Right atrium auricular region (tissue), 2 donors: ENCODE measurements around the gene MMEL1. TPM values are rescaled to one million over a fixed set of nuclear protein-coding genes. Genes with fewer than 3 reads are reported as not detected.

Experiments used
- DNase-seq: peaks from one replicate; pipeline ENCODE4 v3.0.0-alpha.2; 2019; ENCODE audit warnings: low spot score
- H3K27ac ChIP-seq, 2 donors: fragments of 200-600 bp; sonication (generic); 1 replicate in 1 of 2; 2 replicates in 1 of 2; pipeline ENCODE4 v1.5.1; 2016 to 2019
- H3K27me3 ChIP-seq, 2 donors: fragments of 200-600 bp; sonication (generic); one replicate each; pipeline versions ENCODE4 v1.5.1 to v1.6.0; 2017 to 2019
- H3K36me3 ChIP-seq: fragments of 200-600 bp; sonication (generic); one replicate; pipeline ENCODE4 v1.5.1; 2016
- H3K4me1 ChIP-seq, 2 donors: fragments of 200-600 bp; sonication (generic); one replicate each; pipeline versions ENCODE4 v1.5.1 to v1.6.0; 2017 to 2019
- H3K4me3 ChIP-seq, 2 donors: fragments of 200-600 bp; sonication (generic); 1 replicate in 1 of 2; 2 replicates in 1 of 2; pipeline ENCODE4 v1.5.1; 2017 to 2019; ENCODE audit warnings: mild to moderate bottlenecking in 1 of 2, moderate library complexity in 1 of 2
- H3K9me3 ChIP-seq, 2 donors: fragments of 200-600 bp; sonication (generic); one replicate each; pipeline ENCODE4 v1.5.1; 2019
- total RNA-seq, 2 donors: library from RNA; depleted of rRNA; stranded (reverse); fragments of >200 nt; gene quantifications; one replicate each; pipeline ENCODE4 v1.1.0, GENCODE V29; 2016
- TF ChIP-seq, protein P1 (sequence below), 2 donors: fragments of 200-600 bp; sonication (generic); IDR thresholded peaks; one replicate each; pipeline ENCODE4 v1.5.1; 2019; ENCODE audit warnings: antibody characterized with exemption in 2 of 2

Gene MMEL1
- total RNA-seq, 2 donors from 2014 or later: not detected

- DNase-seq: no peak
- TF ChIP-seq, protein P1, sequence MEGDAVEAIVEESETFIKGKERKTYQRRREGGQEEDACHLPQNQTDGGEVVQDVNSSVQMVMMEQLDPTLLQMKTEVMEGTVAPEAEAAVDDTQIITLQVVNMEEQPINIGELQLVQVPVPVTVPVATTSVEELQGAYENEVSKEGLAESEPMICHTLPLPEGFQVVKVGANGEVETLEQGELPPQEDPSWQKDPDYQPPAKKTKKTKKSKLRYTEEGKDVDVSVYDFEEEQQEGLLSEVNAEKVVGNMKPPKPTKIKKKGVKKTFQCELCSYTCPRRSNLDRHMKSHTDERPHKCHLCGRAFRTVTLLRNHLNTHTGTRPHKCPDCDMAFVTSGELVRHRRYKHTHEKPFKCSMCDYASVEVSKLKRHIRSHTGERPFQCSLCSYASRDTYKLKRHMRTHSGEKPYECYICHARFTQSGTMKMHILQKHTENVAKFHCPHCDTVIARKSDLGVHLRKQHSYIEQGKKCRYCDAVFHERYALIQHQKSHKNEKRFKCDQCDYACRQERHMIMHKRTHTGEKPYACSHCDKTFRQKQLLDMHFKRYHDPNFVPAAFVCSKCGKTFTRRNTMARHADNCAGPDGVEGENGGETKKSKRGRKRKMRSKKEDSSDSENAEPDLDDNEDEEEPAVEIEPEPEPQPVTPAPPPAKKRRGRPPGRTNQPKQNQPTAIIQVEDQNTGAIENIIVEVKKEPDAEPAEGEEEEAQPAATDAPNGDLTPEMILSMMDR (IDR thresholded peaks at IDR 0.05): no peak
- H3K27ac ChIP-seq: no peak overlapping the region
- no peak overlapping the region for H3K4me3 ChIP-seq
- peaks cover 0 to 35% of the 10 kb centered on the region in 2 donors for H3K9me3 ChIP-seq
- no peaks in the 10 kb centered on the region for H3K27me3 ChIP-seq
- H3K4me1 ChIP-seq: no peaks in the 10 kb centered on the region
- no peaks in the 10 kb centered on the region for H3K36me3 ChIP-seq
These were observed 14.8 kb downstream of the MMEL1 start for GRCh38 chr1:2617971-2618470.

GRCh38 chr1:2614145-2614544 is 18.7 kb downstream of the MMEL1 start:
- H3K27me3 ChIP-seq: no peaks in the 10 kb centered on the region
- peaks cover 0 to 8% of the 10 kb centered on the region in 2 donors for H3K4me1 ChIP-seq
- TF ChIP-seq, protein P1 (IDR thresholded peaks at IDR 0.05): no peak
- no peak for DNase-seq
- no peak overlapping the region for H3K27ac ChIP-seq
- no peak overlapping the region for H3K4me3 ChIP-seq
- H3K36me3 ChIP-seq: no peaks in the 10 kb centered on the region
- peaks cover 0 to 26% of the 10 kb centered on the region in 2 donors for H3K9me3 ChIP-seq

DNA sequence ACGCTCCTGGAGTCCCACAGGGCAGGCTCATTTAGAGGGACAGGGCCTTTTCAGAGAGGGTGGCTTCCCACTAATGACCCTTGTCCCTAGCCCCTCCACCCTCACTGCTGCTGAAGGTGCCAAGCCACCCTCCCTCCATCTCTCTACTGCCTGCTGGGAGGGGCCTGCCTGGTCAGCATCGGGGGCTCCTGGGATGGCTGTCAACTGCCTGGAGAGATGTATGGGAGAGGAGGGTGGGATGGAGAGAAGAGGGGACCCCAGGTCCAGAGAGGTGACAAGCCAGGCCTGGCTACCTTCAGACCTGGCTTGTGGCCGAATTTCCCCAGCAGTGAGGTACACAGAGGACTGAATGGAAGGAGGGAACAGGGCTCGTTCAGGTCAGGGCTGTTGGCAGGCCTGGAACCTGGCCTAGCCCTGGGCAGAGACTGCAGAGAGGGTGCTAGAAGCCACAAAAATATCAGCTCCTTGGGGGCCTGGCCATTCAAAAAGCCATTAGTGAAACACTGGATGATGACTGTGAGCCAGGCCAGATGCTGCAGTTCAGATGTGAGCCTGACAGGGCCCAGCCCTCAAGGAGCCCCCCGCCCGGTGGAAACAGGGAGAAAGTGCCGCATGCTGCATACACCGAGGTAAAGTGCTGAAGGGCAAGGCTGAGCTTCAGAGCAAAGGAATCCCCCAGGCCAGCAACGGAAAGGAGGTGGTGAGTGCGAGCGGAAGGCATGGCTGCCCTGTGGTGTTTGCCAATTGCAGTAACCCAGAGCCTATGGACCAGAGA is 20.0 kb downstream of the MMEL1 start:
- no peak overlapping the region for H3K27ac ChIP-seq
- TF ChIP-seq, protein P1 (IDR thresholded peaks at IDR 0.05): no peak
- DNase-seq: no peak
- no peaks in the 10 kb centered on the region for H3K27me3 ChIP-seq
- H3K36me3 ChIP-seq: no peaks in the 10 kb centered on the region
- H3K4me3 ChIP-seq: no peak overlapping the region
- H3K9me3 ChIP-seq: peaks cover 0 to 26% of the 10 kb centered on the region in 2 donors
- H3K4me1 ChIP-seq: peaks cover 0 to 8% of the 10 kb centered on the region in 2 donors

GRCh38 chr1:2611621-2612437 is 21.0 kb downstream of the MMEL1 start:
- Histone ChIP-seq H3K4me3 (no peak overlapping the region), H3K27me3 (no peaks in the 10 kb centered on the region), H3K4me1 (peaks cover 0 to 8% of the 10 kb centered on the region in 2 donors), H3K9me3 (peaks cover 0 to 26% of the 10 kb centered on the region in 2 donors), H3K36me3 (no peaks in the 10 kb centered on the region), H3K27ac (no peak overlapping the region)
- no peak for DNase-seq
- TF ChIP-seq, protein P1 (IDR thresholded peaks at IDR 0.05): no peak

DNA sequence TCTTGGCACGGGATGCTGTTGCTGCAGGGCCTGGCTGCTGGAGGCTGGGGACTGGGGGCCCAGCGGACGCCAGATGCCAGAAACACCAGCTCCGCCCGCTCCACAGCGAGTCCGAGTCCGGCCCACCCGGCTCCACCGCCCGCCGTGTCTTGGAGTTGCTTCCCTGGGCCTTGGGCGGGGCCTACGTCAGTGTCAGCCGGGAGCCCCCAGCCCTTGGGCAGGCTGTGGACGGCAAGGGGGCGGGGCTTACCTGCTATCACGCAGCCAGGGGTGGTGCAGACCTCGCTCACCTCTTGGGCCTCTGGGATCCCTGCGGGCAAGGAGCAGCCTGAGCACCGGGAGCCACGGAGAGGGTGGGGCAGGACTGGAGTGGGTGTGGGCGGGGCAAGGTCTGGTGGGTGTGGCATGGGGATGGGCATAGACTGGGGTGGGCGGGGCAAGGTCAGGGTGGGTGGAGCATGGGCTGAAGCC is 21.8 kb downstream of the MMEL1 start:
- Histone ChIP-seq H3K27me3 (no peaks in the 10 kb centered on the region), H3K9me3 (peaks cover 0 to 25% of the 10 kb centered on the region in 2 donors), H3K36me3 (no peaks in the 10 kb centered on the region), H3K4me1 (peaks cover 0 to 8% of the 10 kb centered on the region in 2 donors), H3K4me3 (peak overlapping the region in 1 of 2 donors; percentile 3), H3K27ac (no peak overlapping the region)
- no peak for DNase-seq
- TF ChIP-seq, protein P1 (IDR thresholded peaks at IDR 0.05): no peak
